ENCODE results near the gene NUDT13.
A peak's percentile ranks its signal among the peaks of the same experiment; 100 is the strongest.

Gene NUDT13

GRCh38 chr10:73110345-73110849, at the start of gene NUDT13:
Gene NUDT13 (plus strand): TSS chr10:73110455. CDS start chr10:73114366, 3,911 bp downstream.
- DNase-seq, result peak; percentile 86
- TF ChIP-seq EZH2phosphoT487 (IDR thresholded peaks at IDR 0.05; ENCODE audit: low read length), result no peak
- TF ChIP-seq CTCF (IDR thresholded peaks at IDR 0.05; ENCODE audit: low read length), result no peak
- no peak for TF ChIP-seq EZH2 (optimal IDR thresholded peaks at IDR 0.05; ENCODE audit: low read depth, low read length)

GRCh38 chr10:73060738-73061635, 49.3 kb upstream of the NUDT13 start:
- H3K9me2 ChIP-seq (replicated peaks; ENCODE audit: insufficient read depth, low read length), result no peaks in the 10 kb centered on the region
- no peaks in the 10 kb centered on the region for H4K20me1 ChIP-seq (ENCODE audit: insufficient read depth, low read length)
- no peaks in the 10 kb centered on the region for H3K36me3 ChIP-seq (replicated peaks; ENCODE audit: insufficient read depth, low read length)
- H3K4me1 ChIP-seq (ENCODE audit: low read length), result 0 out of 2 replicates have a peak, but pooled peaks cover 4% of the 10 kb centered on the region
- TF ChIP-seq CTCF (IDR thresholded peaks at IDR 0.05; ENCODE audit: low read length) (peak; percentile 53), EZH2phosphoT487 (IDR thresholded peaks at IDR 0.05; ENCODE audit: low read length) (no peak)
- H3K79me2 ChIP-seq (ENCODE audit: low read length), result no peaks in the 10 kb centered on the region
- no peak overlapping the region for H3K4me3 ChIP-seq (ENCODE audit: low read length)
- H3K9ac ChIP-seq (ENCODE audit: low read length), result no peak overlapping the region
- H3K27ac ChIP-seq (ENCODE audit: low read length), result no peak overlapping the region
- H3K4me2 ChIP-seq (ENCODE audit: low read depth, low read length), result no peak overlapping the region
- H3F3A ChIP-seq (ENCODE audit: insufficient read depth, low read length), result no peaks in the 10 kb centered on the region
- no peak overlapping the region for H2AFZ ChIP-seq (ENCODE audit: low read length)
- peak; percentile 73 for DNase-seq
- no peaks in the 10 kb centered on the region for H3K27me3 ChIP-seq (replicated peaks; ENCODE audit: insufficient read depth, low read length)
- H3K9me3 ChIP-seq (replicated peaks; ENCODE audit: insufficient read depth, low read length), result no peaks in the 10 kb centered on the region

More at GRCh38 chr10:73110345-73110849, at the start of gene NUDT13:
- Histone ChIP-seq H4K20me1 (ENCODE audit: insufficient read depth, low read length) (no peaks in the 10 kb centered on the region), H3K9me3 (replicated peaks; ENCODE audit: insufficient read depth, low read length) (no peaks in the 10 kb centered on the region), H3K27ac (ENCODE audit: low read length) (peak within 1 kb of the TSS; percentile 78; the same call in 1 of the 2 replicates), H3K4me1 (ENCODE audit: low read length) (no peaks in the 10 kb centered on the region), H3F3A (ENCODE audit: insufficient read depth, low read length) (peaks cover 14% of the 10 kb centered on the region), H3K4me2 (ENCODE audit: low read depth, low read length) (peak within 1 kb of the TSS; percentile 76), H3K36me3 (replicated peaks; ENCODE audit: insufficient read depth, low read length) (no peaks in the 10 kb centered on the region), H2AFZ (ENCODE audit: low read length) (peak within 1 kb of the TSS; percentile 16), H3K9me2 (replicated peaks; ENCODE audit: insufficient read depth, low read length) (no peaks in the 10 kb centered on the region), H3K27me3 (replicated peaks; ENCODE audit: insufficient read depth, low read length) (no peaks in the 10 kb centered on the region), H3K4me3 (ENCODE audit: low read length) (peak within 1 kb of the TSS; percentile 59), H3K79me2 (ENCODE audit: low read length) (no peaks in the 10 kb centered on the region), H3K9ac (ENCODE audit: low read length) (peak within 1 kb of the TSS; percentile 62; the same call in 1 of the 2 replicates)

GRCh38 chr10:73061743-73062142, 48.5 kb upstream of the NUDT13 start:
- no peak for DNase-seq
- H4K20me1 ChIP-seq (ENCODE audit: insufficient read depth, low read length), result no peaks in the 10 kb centered on the region
- TF ChIP-seq EZH2phosphoT487 (IDR thresholded peaks at IDR 0.05; ENCODE audit: low read length), result no peak
- no peak for TF ChIP-seq CTCF (IDR thresholded peaks at IDR 0.05; ENCODE audit: low read length)
- TF ChIP-seq EZH2 (optimal IDR thresholded peaks at IDR 0.05; ENCODE audit: low read depth, low read length), result no peak

More at GRCh38 chr10:73061743-73062142, 48.5 kb upstream of the NUDT13 start:
- no peak overlapping the region for H2AFZ ChIP-seq (ENCODE audit: low read length)
- no peak overlapping the region for H3K27ac ChIP-seq (ENCODE audit: low read length)
- no peaks in the 10 kb centered on the region for H3K9me2 ChIP-seq (replicated peaks; ENCODE audit: insufficient read depth, low read length)
- no peaks in the 10 kb centered on the region for H3K79me2 ChIP-seq (ENCODE audit: low read length)
- H3K4me2 ChIP-seq (ENCODE audit: low read depth, low read length), result no peak overlapping the region
- H3K27me3 ChIP-seq (replicated peaks; ENCODE audit: insufficient read depth, low read length), result no peaks in the 10 kb centered on the region
- H3K9ac ChIP-seq (ENCODE audit: low read length), result no peak overlapping the region
- H3K4me3 ChIP-seq (ENCODE audit: low read length), result no peak overlapping the region
- no peaks in the 10 kb centered on the region for H3K36me3 ChIP-seq (replicated peaks; ENCODE audit: insufficient read depth, low read length)
- H3K4me1 ChIP-seq (ENCODE audit: low read length), result 0 out of 2 replicates have a peak, but pooled peaks cover 4% of the 10 kb centered on the region
- H3K9me3 ChIP-seq (replicated peaks; ENCODE audit: insufficient read depth, low read length), result no peaks in the 10 kb centered on the region
- no peaks in the 10 kb centered on the region for H3F3A ChIP-seq (ENCODE audit: insufficient read depth, low read length)
